GM18907 (cell line): ENCODE data around the gene PLCG1.

Source experiments
- ATAC-seq: cut with Tn5 transposase; IDR thresholded peaks from one replicate; pipeline ENCODE4 v1.9.1; 2021; ENCODE audit warnings: mild to moderate bottlenecking, moderate library complexity; ENCODE audit not compliant: unreplicated experiment

The PLCG1 gene

DNA sequence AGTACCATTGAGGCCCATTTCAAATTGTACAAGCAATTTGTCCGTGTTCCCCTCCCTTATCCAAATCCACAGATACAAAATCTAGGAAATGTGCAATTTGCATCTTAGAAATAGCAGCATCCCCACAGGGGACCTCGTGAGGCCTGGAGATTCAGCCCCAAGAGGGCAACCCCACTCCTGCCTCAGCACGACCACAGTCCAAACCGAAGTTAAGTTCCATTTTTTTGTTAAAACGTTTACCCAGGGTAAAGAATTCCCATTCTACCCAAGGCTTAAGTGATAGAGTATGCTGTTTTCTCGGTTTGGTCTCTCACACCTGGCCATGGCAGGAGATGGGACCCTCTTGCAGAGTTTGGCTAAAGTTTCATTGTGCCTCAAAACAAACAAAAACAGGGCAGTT, 41.2 kb downstream of the PLCG1 start:
- ATAC-seq = no peak

DNA sequence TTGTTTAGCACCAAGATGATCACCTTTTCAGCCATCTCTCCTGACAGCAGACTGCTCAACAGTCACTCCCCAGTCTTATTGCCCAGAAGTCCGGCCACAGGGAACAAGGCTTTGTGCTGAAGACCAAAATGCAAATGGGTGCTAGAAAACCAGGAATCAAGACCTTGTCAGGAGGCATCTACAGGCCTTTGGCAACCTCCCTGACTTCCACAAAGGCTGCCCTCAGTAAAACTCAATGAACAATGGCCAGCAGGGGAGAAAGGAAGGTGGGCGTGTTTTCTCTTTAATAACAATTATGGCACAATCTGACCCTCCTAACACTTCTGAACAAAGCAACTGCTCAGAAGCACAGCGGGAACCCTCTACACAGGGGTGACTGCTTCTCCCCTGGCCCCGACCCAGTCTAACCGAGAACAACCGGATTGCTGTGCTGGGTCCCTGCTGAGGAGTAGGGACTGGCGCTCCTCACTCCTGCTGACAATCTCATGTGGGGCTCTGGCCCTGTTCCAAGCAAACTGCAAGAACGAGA, 41.6 kb downstream of the PLCG1 start:
- ATAC-seq = no peak

DNA sequence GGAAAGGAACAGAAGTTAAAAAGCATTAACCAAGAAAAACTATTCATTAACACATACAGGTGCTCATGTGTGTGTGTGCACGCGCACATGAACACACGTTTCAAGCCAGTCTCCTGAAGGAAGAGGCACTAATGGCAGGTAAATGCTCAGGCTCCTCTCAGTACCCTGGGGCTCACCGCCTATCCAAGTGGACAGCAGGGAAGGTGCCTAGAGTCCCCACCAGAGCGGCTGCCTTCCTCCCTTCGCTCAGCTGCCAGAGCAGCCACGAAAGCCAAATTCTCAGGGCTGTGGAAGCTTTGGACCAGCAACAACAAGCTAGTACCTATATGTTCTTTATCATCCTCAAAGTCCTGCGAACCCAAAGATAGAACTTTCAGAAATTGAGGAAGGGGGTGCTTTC, 42.6 kb downstream of the PLCG1 start:
- no peak for ATAC-seq

DNA sequence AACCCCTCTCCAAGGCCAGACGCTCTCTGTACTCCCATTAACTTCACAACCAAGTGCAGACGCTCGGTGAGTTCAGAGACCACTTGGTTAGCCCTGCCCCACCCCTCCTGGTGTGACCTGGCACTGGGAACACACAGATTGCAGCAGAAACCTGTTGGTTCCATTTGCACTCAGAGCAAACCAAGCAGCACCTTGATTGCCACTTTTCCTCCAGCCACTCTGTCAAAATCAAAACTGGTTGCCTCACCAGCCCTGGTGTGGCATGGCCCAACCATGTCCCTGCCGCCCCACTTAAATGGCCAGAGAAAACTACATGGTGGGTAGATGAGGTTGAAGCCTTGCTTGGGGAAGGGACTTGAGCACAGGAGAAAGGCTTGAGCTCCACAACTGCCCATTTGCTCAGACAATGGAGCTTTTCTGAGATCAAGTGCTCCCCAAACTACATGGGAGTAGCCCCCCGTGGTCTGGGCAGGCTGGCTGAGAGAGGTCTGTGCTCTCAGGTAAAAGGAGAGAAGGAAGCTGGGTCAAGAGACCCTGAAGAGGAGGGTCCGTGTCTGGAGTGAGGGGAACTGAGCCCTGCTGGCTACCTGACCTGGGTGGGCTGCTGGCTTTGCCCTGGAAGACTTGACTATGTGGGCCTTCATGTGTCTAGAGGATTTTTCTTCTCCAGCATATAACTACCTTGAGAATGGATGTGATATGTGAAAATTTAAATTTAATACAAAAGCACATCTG, 43.4 kb downstream of the PLCG1 start:
- no peak for ATAC-seq

DNA sequence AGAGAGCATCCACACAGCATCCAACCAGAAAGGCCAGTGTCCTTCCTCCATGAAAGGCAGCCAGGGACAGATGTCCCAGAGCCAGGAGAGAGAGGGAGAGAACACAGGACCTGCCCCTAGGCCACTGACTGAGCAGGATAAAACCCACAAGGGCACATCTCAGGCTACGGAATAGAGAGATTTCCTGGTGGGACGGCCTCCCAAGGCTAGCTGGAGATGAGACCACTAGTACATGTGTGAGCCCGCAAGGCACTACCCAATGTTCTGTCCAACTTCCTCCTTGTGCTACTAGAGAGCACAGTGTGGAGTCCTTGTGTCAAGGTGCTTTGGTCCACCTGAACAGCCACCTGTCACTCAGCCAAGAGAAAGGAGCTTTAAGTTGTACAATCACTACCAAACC, 44.2 kb downstream of the PLCG1 start:
- no peak for ATAC-seq

DNA sequence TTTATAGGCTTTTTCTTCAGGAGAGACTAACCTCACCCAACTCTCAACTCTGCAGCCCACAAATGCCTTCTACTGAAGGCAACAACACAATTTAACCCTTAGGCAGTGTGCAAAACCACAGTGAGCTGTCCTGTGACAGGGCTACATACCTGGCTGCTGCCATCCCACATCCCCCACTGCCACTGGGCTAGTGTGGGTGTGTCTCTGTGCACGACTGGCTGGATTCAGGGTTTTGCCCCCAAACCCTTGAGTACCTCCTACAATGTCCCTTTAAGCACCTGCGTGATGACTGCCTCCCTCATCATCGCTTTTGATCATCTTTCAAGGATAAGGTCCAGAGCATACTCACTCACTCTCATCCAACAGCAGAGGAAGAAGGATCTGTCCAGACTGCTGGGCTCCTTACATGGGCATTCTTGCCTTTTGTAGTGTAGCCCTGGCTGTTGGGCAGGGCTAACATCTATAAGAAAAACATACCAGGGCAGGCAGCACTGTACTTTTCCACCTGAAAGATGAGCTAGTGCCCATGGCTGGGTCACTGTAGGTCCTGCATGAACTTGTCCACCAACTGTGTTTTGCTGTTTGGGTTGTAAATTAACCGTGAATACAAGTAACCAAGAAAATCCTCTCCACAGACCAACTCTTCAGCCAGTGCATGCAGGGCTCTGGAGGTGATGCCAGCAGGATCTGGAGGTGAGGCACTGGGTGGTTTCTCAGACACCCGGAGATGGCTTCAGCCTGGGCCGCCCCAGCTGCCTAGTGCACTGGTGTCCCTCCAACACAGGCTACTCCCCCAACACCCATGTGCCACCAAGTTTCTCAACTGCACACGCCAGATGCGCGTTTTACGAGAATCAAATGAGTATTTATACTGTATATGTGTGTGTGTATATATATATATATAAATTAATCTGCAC, 45.2 kb downstream of the PLCG1 start:
- ATAC-seq = no peak

DNA sequence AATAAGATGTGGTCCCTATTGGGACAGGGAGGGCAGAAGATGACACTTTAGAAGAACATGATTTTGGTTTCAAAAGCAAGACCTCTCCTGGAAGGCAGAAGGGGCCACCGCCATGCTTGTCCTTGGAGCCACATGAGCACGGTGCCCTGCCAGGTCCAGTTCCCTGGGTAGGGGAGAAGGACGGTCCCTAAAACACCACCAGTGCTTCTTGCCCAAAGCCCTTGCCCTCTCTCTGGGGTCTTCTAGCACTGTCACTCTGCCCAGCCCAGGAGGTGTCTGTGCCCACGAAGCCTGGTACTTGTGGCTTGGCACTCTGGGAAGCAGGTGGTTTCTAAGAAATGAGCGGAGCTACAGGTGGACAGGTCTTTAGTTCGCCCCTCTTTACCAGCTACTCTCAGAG, 46.0 kb downstream of the PLCG1 start:
- ATAC-seq = no peak

DNA sequence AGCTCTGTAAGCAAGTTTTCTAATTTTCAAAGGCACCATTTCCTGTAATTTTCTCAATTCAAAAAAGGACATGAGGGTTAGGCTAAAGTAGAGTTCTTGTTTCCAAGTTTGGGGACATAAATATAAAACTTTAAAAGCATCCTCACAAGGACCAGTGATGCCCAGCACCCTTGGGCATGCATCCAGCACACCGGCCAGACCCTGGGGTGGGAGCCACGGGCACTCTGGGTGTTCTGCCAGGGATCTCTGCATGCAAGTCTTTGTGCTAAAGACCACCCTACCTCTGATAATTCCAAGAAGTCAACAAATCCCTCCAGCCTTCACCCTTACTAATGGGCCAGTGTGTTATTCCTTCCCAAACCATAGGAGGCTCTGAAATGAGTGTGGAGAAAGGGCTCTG, 46.5 kb downstream of the PLCG1 start:
- ATAC-seq = no peak

DNA sequence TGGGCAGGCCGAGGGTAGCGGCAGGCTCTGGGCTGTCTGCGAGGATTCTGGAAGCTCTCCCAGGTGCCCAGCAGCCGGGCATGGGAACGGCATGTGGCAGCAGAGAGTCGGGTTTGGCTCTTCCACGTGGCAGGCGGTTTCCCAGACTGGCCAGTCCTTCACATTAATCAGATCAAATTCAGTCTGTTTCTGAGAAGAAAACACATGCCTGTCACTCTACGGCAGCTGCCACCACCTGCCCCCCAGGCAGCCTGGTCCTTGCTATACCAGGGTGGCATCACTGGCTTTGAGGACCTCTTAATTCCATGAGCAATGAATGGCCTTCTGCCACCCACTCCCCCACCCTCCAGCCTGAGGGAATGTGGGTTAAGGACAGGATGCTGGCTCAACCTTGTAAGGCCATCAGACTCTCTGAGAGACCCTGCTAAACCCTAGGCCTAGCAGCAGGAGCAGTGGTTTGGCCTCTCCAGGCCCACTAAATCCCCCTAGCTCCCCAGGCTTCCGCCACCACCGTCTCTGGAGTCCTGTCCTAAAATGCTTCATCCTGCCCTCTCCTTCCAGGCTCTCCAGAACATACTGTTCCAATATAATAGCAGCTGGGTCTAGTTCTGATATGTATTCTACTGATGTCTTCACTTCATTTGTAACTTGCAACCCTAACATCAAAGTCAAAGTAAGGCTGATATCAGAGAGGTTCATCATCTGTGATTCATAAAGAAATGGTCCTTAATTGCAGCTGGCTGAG, 47.8 kb downstream of the PLCG1 start:
- ATAC-seq = no peak

DNA sequence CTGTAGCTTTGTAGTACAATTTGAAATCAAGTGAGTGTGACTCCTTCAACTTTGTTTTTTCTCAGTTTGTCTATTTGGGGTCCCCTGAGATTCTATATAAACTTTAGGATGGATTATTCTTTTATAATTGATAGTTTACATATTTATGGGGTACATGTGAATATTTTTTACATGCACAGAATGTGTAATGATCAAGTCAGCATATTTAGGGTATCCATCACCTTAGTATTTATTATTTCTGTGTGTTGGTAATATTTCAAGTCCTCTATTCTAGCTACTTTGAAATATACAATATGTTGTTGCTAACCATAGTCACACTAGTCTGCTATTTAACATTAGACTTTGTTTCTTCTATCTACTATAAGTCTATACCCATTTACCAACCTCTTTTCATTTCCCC, 50.3 kb downstream of the PLCG1 start:
- no peak for ATAC-seq

DNA sequence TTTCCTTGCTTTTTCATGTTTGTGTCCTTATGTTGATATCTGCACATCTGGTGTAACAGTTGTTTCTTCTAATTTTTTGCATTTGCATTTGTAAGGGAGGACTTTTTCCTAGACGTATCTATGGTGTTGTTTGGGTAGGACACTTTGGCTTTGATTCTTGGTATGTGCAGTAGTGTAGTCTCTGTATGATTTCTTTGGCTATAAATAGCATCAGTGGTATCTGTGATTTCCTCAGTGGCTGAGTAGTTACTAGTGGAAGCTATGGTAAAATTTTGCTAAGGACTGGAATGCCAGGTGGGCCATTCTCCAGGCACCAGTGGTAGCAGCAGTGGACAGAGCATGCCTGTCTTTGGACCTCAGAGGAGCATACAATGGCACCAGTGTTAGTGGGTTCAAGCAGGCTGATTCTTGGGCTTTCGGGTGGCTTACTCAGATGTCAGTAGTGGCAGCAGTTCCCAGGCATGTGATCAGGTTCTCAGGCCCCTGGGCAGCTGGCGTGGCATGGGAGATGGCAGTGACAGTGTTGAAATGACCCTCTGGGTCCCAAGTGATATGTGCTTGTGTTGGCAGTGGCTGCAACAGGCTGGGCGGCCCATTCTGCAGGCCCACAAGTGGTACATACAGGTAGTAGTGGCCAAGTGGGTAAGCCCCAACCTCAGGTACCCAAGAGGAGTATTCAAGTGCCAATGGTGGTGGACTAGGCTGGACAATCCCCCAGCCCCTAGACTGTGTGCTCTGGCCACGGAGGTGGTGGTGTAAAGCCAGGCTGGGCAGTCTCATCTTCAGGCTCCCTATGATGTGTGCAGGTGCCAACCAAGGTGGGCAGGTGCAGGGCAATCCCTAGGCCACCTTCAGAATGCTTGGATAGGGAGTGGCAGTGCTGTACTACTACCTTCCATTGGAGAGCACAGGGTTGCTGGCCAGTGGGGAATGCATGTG, 54.5 kb downstream of the PLCG1 start:
- no peak for ATAC-seq

DNA sequence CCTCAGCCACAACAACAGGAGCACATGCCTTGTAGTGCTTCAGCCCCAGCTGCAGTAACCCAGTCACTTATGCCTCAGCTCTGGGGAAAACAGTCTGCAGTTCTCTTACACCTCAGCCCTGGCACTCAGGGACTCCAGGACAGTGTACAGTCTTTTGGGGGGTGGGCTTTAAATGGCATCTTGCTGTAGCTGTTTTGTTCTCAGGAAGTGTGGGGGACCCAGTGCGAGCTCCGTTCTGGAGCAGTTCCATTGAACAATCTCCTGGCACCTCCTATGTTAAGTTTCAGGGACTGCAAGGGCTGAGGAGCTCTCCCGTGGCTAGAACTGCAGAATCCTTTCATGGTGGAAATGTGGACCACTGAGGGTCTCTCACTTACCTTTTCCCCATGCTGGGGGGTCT, 55.2 kb downstream of the PLCG1 start:
- no peak for ATAC-seq

DNA sequence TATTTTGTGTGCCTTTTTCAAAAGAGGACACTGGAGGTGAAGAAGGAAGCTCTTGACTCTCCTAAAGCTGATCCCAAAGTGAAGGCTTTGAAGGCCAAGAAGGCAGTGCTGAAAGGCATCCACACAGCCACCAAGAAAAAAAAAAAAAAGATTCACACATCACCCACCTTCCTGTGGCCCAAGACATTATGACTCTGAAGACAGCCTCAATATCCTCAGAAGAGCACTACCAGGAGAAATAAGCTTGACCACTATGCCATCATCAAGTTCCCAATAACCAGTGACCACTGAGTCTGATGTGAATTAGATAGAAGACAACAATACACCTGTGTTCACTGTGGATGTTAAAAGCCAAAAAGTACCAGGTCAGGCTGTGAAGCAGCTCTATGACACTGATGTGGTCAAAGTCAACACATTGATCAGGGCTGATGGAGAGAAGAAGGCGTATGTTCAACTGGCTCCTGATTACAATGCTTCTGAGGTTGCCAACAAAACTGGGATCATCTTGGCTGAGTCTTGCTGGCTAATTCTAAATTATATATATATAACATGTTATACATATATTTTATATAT, 59.4 kb downstream of the PLCG1 start:
- no peak for ATAC-seq

DNA sequence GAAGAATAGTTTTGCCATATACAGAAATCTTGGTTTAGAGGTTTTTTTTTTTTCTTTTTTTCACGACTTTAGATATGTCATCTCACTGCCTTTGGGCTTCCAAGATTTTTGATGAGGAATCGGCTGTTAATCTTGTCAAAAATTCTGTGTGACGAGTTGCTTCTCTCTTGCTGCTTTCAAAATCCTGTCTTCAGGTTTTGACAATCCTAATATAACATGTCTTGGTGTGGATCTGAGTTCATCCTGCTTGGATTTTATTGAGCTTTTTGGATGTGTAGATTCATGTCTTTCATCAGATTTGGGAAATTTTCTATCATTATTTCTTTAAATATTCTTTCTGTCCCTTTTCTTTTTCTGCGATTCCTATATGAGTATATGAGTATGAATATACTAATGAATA, 61.1 kb downstream of the PLCG1 start:
- ATAC-seq = no peak

DNA sequence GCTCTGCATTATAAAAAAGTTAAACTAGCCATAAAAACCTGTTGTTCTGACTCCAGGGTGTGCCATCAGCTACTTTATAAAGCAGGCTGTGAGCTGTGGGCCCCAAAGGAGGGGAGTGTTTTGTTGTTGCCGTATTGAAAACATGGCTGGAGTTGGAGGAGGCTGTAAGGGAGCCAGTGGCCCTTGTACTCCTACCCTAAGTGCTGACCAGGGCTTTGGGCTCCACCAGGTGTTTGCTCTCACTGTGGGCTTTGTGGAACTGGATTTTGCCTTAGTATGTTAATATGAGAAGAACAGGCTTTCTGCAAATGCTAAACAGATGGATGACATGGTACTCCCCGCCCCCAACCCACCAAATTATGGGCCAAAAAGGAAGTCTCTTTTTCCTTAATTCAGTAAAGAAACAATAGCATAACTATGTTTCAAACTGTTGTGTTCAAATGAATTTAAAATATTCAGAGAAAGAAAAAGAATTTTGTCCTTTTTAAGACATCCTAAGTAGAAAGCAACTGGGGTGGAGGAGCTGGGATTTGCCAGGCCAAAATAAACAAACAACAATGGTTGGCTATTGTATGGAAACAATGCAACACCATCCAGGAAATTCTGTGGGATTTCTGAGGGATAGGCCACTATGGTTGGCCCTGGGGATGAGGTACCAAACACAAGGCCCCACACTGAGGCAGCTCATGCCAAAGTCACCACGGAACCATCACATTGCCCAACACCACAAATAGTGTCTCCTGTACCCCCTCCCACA, 63.3 kb downstream of the PLCG1 start:
- no peak for ATAC-seq

DNA sequence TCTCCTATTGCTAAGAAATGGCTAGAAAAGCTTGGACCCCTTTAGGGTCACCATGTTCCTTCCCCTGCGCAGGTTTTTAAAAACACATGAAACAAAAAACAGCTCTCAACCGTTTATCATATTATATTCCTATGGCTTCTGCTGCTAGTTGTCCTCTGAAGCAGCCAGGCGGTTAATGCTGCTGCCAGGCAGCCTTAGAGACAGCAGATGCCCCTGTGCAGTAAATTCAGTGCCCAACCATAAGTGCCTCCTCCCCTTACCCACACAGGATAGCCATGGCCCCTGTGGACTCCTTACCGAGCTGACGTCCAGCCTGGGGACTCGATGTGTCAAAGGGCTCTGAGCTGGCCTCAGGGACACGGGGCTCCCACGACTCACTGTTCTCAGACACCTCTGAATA, 64.4 kb downstream of the PLCG1 start:
- no peak for ATAC-seq

DNA sequence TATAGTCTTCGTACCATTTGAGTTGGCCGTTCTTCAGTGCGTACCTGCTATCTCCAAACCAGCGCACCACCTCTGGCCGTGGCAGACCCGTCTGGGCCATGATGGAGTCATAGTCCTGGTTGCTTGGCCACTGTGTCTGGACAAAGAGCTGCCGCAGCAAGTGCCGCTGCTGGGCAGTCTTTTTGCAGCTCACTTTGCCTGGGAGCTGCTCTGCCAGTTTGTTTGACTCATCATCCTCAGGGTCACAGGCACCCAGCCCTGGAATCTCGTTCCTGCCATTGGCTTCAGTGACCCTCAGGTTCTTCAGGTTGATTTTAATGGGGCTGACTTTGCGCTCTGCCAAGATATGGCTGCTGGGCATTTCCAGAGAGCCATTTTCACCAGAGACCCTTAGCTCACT, 65.1 kb downstream of the PLCG1 start:
- no peak for ATAC-seq

DNA sequence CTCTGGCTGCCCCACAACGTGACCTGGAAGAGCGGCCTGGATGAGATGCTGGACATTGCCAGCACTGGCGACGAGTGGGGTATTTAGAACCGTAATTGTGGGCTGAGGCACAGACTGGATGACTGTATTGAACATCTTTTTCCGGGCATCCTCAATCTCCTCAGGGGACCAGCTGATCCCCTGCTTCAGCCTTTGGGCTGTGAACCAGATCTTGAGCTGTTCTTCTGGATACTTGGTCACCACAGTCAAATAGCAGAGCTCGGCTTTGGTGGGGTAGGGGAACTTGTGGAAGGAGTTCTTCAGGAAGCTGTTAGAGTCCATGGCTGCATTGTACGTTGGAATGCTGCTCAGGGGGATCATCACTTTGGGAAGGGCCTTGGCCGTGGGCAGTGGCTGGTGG, 66.3 kb downstream of the PLCG1 start:
- ATAC-seq = no peak
